ENCODE data around the gene SYNJ2. TPM values are rescaled to one million over a fixed set of nuclear protein-coding genes. Genes with fewer than 3 reads are reported as not detected.

SYNJ2 gene
- total RNA-seq, 1 experiment from 2014 or later, result 45.0 TPM

DNA sequence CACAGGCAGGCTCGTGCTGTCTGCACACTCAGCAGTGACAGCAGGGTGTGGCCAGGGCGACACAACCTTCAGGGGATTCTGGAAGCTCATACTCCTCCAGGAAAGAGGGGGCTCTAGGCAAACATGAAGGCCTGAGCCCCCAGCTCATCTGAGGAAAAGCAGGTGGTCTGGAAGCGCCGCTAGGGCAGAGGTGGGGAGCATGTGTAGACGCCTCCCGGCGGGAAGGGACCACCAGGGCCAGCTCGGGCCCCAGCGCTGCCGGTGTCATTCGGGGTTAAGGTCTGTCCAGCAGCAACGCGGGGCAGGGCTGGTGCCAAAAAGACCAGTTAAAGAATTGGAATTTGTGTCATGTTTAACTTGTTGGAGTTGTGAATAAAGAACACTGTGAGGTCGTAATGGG, 39.3 kb upstream of the SYNJ2 start:
- H3K27me3 Mint-ChIP-seq (ENCODE audit: insufficient read depth, unreplicated experiment), result no peaks in the 10 kb centered on the region
- H3K27ac Mint-ChIP-seq (ENCODE audit: unreplicated experiment), result peak overlapping the region; percentile 79
- no peak overlapping the region for H3K4me3 Mint-ChIP-seq (ENCODE audit: unreplicated experiment)
- H3K4me1 Mint-ChIP-seq (ENCODE audit: low read depth, unreplicated experiment), result no peaks in the 10 kb centered on the region
- POLR2A ChIA-PET, result no interaction called here
- DNase-seq, result no peak
- no TSS peak for BruUV-seq (replicated peaks)
- Histone ChIP-seq H3K36me3 (ENCODE audit: control insufficient read depth, insufficient read depth, low read length) (peaks cover 2% of the 10 kb centered on the region; the same call in 1 of the 2 replicates), H3K4me1 (peaks cover 6% of the 10 kb centered on the region; the same call in 1 of the 2 replicates), H3K4me3 (ENCODE audit: low read depth, low read length) (no peak overlapping the region), H3K9me3 (no peaks in the 10 kb centered on the region), H3K27me3 (replicated peaks; ENCODE audit: control insufficient read depth, insufficient read depth, low read length) (no peaks in the 10 kb centered on the region)
- intact Hi-C loops (cut with micrococcal nuclease; ENCODE audit: unreplicated experiment), result no loop called here
- peaks cover 70% of the 10 kb centered on the region for H3K36me3 Mint-ChIP-seq (ENCODE audit: insufficient read depth, unreplicated experiment)
- TF ChIP-seq, protein P1, sequence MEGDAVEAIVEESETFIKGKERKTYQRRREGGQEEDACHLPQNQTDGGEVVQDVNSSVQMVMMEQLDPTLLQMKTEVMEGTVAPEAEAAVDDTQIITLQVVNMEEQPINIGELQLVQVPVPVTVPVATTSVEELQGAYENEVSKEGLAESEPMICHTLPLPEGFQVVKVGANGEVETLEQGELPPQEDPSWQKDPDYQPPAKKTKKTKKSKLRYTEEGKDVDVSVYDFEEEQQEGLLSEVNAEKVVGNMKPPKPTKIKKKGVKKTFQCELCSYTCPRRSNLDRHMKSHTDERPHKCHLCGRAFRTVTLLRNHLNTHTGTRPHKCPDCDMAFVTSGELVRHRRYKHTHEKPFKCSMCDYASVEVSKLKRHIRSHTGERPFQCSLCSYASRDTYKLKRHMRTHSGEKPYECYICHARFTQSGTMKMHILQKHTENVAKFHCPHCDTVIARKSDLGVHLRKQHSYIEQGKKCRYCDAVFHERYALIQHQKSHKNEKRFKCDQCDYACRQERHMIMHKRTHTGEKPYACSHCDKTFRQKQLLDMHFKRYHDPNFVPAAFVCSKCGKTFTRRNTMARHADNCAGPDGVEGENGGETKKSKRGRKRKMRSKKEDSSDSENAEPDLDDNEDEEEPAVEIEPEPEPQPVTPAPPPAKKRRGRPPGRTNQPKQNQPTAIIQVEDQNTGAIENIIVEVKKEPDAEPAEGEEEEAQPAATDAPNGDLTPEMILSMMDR (IDR thresholded peaks at IDR 0.05; ENCODE audit: insufficient read depth in 1 of 2, low read depth in 1 of 2, low read length in 1 of 2, severe bottlenecking in 1 of 2, unreplicated experiment in 1 of 2), result no peak
- CTCF ChIA-PET, result no interaction called here
- H3K9me3 Mint-ChIP-seq (ENCODE audit: unreplicated experiment), result no peaks in the 10 kb centered on the region

DNA sequence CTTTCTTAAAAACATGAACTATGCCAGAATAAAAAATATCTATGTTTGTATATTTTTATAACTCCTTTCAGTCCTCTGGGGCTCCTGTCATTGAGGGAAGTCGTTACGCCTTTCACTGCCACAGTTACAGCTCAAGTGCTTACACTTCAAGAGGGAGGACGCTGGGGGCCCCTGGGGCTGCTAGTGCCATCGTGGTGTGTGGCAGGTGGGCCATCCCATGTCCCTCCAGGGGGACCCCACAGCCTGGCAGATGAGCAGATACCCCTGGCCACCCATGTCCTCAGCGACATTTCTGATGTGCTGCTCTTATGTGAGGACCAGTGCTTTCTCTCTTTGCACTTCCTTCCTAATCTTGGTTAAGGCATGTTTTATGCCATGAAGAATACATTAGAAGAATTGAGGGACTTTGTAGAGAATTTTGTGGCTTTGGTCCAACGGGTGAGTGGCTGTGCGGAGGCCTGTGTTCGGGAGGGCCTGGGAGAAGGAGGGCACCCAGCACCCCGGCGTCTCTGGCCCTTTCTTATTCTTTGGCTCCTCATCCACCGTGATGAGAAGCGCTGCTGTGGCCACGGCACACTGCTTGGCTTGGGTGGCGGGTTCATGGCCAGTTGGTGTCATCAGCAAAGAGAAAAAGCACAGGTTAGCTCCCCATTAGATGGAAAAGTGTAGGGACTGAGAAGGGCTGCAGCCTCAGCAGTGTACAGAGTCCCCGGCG, 38.3 kb upstream of the SYNJ2 start:
- CTCF ChIA-PET, result interaction anchor here (0.6 kb wide), 1 partner anchor 50 kb away, joined by 6 read pairs; no protein-coding TSS in a partner anchor
- BruUV-seq (replicated peaks), result no TSS peak
- intact Hi-C loops (cut with micrococcal nuclease; ENCODE audit: unreplicated experiment), result no loop called here

DNA sequence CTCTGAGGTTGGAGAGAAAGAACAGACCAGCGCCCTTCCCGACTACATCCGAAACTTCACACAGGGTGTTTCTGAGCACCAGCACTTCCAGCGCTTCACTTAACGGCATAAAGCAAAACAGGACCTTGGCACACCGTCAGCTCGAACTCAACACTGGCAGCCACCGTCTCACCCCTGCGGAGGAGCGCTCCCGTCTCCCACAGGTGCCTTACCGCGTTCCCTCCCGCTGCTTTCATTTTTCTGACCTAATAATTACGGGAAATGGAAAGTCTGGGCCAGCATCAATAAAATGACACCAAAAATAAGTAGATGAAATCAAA, 37.7 kb upstream of the SYNJ2 start:
- no peak for DNase-seq
- BruUV-seq (replicated peaks), result TSS peak; percentile 18
- peaks cover 57% of the 10 kb centered on the region for H3K36me3 Mint-ChIP-seq (ENCODE audit: insufficient read depth, unreplicated experiment)
- peaks cover 2% of the 10 kb centered on the region; the same call in 1 of the 2 replicates for H3K36me3 ChIP-seq (ENCODE audit: control insufficient read depth, insufficient read depth, low read length)
- TF ChIP-seq, protein P1 (IDR thresholded peaks at IDR 0.05; ENCODE audit: insufficient read depth in 1 of 2, low read depth in 1 of 2, low read length in 1 of 2, severe bottlenecking in 1 of 2, unreplicated experiment in 1 of 2), result no peak
- ChIA-PET POLR2A (no interaction called here), CTCF (no interaction called here)
- H3K9me3 Mint-ChIP-seq (ENCODE audit: unreplicated experiment), result no peaks in the 10 kb centered on the region
- no peak overlapping the region for H3K4me3 Mint-ChIP-seq (ENCODE audit: unreplicated experiment)
- H3K27me3 Mint-ChIP-seq (ENCODE audit: insufficient read depth, unreplicated experiment), result no peaks in the 10 kb centered on the region
- intact Hi-C loops (cut with micrococcal nuclease; ENCODE audit: unreplicated experiment), result no loop called here
- H3K4me3 ChIP-seq (ENCODE audit: low read depth, low read length), result no peak overlapping the region
- H3K4me1 Mint-ChIP-seq (ENCODE audit: low read depth, unreplicated experiment), result no peaks in the 10 kb centered on the region
- H3K9me3 ChIP-seq, result no peaks in the 10 kb centered on the region
- no peak overlapping the region for H3K27ac Mint-ChIP-seq (ENCODE audit: unreplicated experiment)
- peaks cover 6% of the 10 kb centered on the region; the same call in 1 of the 2 replicates for H3K4me1 ChIP-seq
- H3K27me3 ChIP-seq (replicated peaks; ENCODE audit: control insufficient read depth, insufficient read depth, low read length), result no peaks in the 10 kb centered on the region

More for the DNA sequence above, 38.3 kb upstream of the SYNJ2 start:
- H3K27me3 ChIP-seq (replicated peaks; ENCODE audit: control insufficient read depth, insufficient read depth, low read length), result no peaks in the 10 kb centered on the region
- Mint-ChIP-seq H3K27me3 (ENCODE audit: insufficient read depth, unreplicated experiment) (no peaks in the 10 kb centered on the region), H3K27ac (ENCODE audit: unreplicated experiment) (no peak overlapping the region), H3K4me3 (ENCODE audit: unreplicated experiment) (no peak overlapping the region), H3K4me1 (ENCODE audit: low read depth, unreplicated experiment) (no peaks in the 10 kb centered on the region), H3K36me3 (ENCODE audit: insufficient read depth, unreplicated experiment) (peaks cover 62% of the 10 kb centered on the region), H3K9me3 (ENCODE audit: unreplicated experiment) (no peaks in the 10 kb centered on the region)
- H3K36me3 ChIP-seq (ENCODE audit: control insufficient read depth, insufficient read depth, low read length), result peaks cover 2% of the 10 kb centered on the region; the same call in 1 of the 2 replicates
- no peak overlapping the region for H3K4me3 ChIP-seq (ENCODE audit: low read depth, low read length)
- POLR2A ChIA-PET, result no interaction called here
- peaks cover 6% of the 10 kb centered on the region; the same call in 1 of the 2 replicates for H3K4me1 ChIP-seq
- DNase-seq, result no peak
- TF ChIP-seq, protein P1 (IDR thresholded peaks at IDR 0.05; ENCODE audit: insufficient read depth in 1 of 2, low read depth in 1 of 2, low read length in 1 of 2, severe bottlenecking in 1 of 2, unreplicated experiment in 1 of 2), result no peak
- no peaks in the 10 kb centered on the region for H3K9me3 ChIP-seq
